ENCODE data around the gene KCNK4.
A peak's percentile ranks its signal among the peaks of the same experiment; 100 is the strongest.
"Not testable (repeated sequence)": the region's sequence is repeated elsewhere in the genome, so short reads cannot be mapped to it uniquely, and the experiment has no call there.

KCNK4 gene

GRCh38 chr11:64297699-64298358 lies 6.7 kb downstream of the KCNK4 start:
- H3K4me3 Mint-ChIP-seq = no peak overlapping the region
- ATAC-seq (ENCODE audit: low read depth) = no peak
- peaks cover 21% of the 10 kb centered on the region for H3K4me1 Mint-ChIP-seq
- H3K9me3 Mint-ChIP-seq = no peaks in the 10 kb centered on the region
- DNase-seq (ENCODE audit: low spot score in 2 of 2) = no peak
- peaks cover 35% of the 10 kb centered on the region for H3K27me3 Mint-ChIP-seq
- H3K36me3 Mint-ChIP-seq = no peaks in the 10 kb centered on the region
- no peak overlapping the region for H3K27ac Mint-ChIP-seq

- peak overlapping the region; percentile 87 for H3K27ac Mint-ChIP-seq
- H3K36me3 Mint-ChIP-seq = no peaks in the 10 kb centered on the region
- peak overlapping the region; percentile 65 for H3K4me3 Mint-ChIP-seq
- H3K9me3 Mint-ChIP-seq = no peaks in the 10 kb centered on the region
- ATAC-seq (ENCODE audit: low read depth) (no peak), DNase-seq (ENCODE audit: low spot score in 2 of 2) (peak in 1 of 2 donors; percentile 62)
- H3K4me1 Mint-ChIP-seq = peaks cover 23% of the 10 kb centered on the region
- peaks cover 29% of the 10 kb centered on the region for H3K27me3 Mint-ChIP-seq
Measured at GRCh38 chr11:64298966-64299846, 8.1 kb downstream of the KCNK4 start.

- H3K4me3 Mint-ChIP-seq = peak within 1 kb of the TSS; percentile 75
Measured at GRCh38 chr11:64299847-64300648, 8.9 kb downstream of the KCNK4 start, which contains the start of gene CATSPERZ. Gene CATSPERZ, plus strand, starts transcription at chr11:64300358. Its CDS starts 53 bp downstream, at chr11:64300411.

GRCh38 chr11:64303109-64304031 lies 12.3 kb downstream of the KCNK4 start:
- peaks cover 2% of the 10 kb centered on the region for H3K36me3 Mint-ChIP-seq
- H3K4me3 Mint-ChIP-seq = peak overlapping the region; percentile 27
- peaks cover 7% of the 10 kb centered on the region for H3K27me3 Mint-ChIP-seq
- H3K4me1 Mint-ChIP-seq = peaks cover 24% of the 10 kb centered on the region
- H3K27ac Mint-ChIP-seq = peak overlapping the region; percentile 72
- DNase-seq (ENCODE audit: low spot score in 2 of 2) (no peak), ATAC-seq (ENCODE audit: low read depth) (no peak)
- no peaks in the 10 kb centered on the region for H3K9me3 Mint-ChIP-seq

More at GRCh38 chr11:64299847-64300648, 8.9 kb downstream of the KCNK4 start, which contains the start of gene CATSPERZ:
- Mint-ChIP-seq H3K9me3 (no peaks in the 10 kb centered on the region), H3K36me3 (no peaks in the 10 kb centered on the region), H3K27me3 (peaks cover 25% of the 10 kb centered on the region), H3K27ac (peak within 1 kb of the TSS; percentile 87), H3K4me1 (peaks cover 24% of the 10 kb centered on the region)
- DNase-seq (ENCODE audit: low spot score in 2 of 2) = no peak
- no peak for ATAC-seq (ENCODE audit: low read depth)

- no peaks in the 10 kb centered on the region for H3K9me3 Mint-ChIP-seq
- peaks cover 6% of the 10 kb centered on the region for H3K27me3 Mint-ChIP-seq
- peaks cover 24% of the 10 kb centered on the region for H3K4me1 Mint-ChIP-seq
- H3K27ac Mint-ChIP-seq = peak overlapping the region; percentile 95
- no peak for DNase-seq (ENCODE audit: low spot score in 2 of 2)
- ATAC-seq (ENCODE audit: low read depth) = no peak
- peaks cover 2% of the 10 kb centered on the region for H3K36me3 Mint-ChIP-seq
- H3K4me3 Mint-ChIP-seq = peak overlapping the region; percentile 88
Measured at GRCh38 chr11:64304032-64304315, 12.9 kb downstream of the KCNK4 start.

DNA sequence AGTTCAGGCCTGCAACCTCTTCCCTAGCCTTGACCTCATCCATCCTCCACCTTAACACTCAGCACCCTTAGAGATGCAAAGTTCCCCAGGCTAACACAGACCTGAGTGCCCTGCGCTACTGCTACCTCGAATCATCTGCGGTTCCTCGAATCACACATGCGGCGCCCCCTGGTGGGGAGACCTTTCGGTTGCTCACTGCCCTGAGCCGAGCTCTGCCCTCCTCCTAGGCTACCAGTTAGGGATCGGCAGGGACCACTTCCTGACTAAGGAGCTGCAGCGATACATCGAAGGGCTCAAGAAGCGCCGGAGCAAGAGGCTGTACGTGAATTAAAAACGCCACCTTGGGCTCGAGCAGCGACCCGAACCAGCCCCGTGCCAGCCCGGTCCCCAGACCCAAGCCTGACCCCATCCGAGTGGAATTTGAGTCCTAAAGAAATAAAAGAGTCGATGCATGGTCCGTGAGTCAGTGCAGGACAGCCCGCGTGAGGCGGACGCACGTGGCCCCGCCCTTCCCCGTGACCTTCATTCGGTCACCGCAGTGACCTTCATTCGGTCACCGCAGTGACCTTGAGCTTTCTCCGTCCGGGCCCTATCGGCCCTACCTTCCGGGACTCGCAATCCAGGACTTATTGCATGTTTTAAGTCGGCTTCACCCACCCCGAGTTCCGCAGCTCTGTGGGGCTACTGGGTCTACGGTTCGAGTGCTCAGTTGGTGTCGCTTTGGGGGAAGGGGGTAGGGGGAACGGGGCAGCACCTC lies 13.4 kb downstream of the KCNK4 start:
- H3K27ac Mint-ChIP-seq = peak overlapping the region; percentile 95
- H3K4me3 Mint-ChIP-seq = peak overlapping the region; percentile 88
- peak; percentile 35 for ATAC-seq (ENCODE audit: low read depth)
- DNase-seq (ENCODE audit: low spot score in 2 of 2) = peak; percentile 92 to 95
- peaks cover 6% of the 10 kb centered on the region for H3K27me3 Mint-ChIP-seq
- H3K9me3 Mint-ChIP-seq = no peaks in the 10 kb centered on the region
- H3K4me1 Mint-ChIP-seq = peaks cover 24% of the 10 kb centered on the region
- H3K36me3 Mint-ChIP-seq = peaks cover 2% of the 10 kb centered on the region

GRCh38 chr11:64305075-64305690 lies 14.1 kb downstream of the KCNK4 start, which contains the start of gene ESRRA:
Gene ESRRA, plus strand, starts transcription at chr11:64305524. Its CDS starts 1,656 bp downstream, at chr11:64307180.
- DNase-seq (ENCODE audit: low spot score in 2 of 2) (peak; percentile 98 to 99), ATAC-seq (ENCODE audit: low read depth) (peak; percentile 68)
- H3K4me3 Mint-ChIP-seq = peak within 1 kb of the TSS; percentile 98
- peak within 1 kb of the TSS; percentile 95 for H3K27ac Mint-ChIP-seq
- H3K36me3 Mint-ChIP-seq = peaks cover 2% of the 10 kb centered on the region
- H3K9me3 Mint-ChIP-seq = no peaks in the 10 kb centered on the region
- H3K27me3 Mint-ChIP-seq = peaks cover 3% of the 10 kb centered on the region
- H3K4me1 Mint-ChIP-seq = peaks cover 20% of the 10 kb centered on the region

DNA sequence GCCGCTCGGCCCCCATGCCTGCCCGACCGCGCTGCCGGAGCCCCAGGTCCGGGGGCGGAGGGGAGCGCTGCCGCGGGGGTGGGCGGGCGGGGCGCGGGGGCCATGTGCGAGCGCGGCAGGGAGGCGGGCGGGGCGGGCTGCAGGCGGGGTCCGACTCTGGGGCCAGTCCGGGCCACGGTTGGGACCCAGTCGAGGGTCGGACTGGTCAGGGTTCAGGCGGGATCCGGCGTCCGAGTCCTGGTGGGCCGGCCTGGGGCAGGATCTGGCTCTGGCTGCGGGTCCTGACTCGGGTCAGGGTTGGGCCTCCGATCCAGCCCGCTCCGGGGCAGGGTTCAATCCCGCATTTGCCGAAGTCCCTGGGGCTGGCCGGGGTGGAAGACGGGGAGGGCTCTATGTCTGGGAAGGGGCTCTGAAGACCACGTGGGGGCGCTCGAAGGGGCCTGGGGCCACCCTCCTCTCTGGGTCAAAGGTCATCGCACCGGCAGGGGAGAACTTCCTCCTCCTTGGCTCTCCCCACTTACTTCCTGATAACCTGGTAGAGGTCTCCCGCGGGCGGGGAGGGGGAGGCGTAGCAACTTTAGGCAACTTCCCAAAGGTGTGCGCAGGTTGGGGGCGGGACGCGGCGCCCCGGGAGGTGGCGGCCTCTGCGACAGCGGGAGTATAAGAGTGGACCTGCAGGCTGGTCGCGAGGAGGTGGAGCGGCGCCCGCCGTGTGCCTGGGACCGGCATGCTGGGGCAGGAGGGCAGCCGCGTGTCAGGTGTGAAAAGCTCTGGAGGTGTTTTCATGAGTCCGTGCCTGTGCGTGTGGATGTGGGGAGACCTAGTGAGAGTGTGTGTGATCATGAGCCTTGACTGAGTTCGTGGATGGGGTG lies 14.8 kb downstream of the KCNK4 start:
- peaks cover 15% of the 10 kb centered on the region for H3K4me1 Mint-ChIP-seq
- peaks cover 2% of the 10 kb centered on the region for H3K36me3 Mint-ChIP-seq
- peak; percentile 46 to 67 for DNase-seq (ENCODE audit: low spot score in 2 of 2)
- no peaks in the 10 kb centered on the region for H3K27me3 Mint-ChIP-seq
- H3K9me3 Mint-ChIP-seq = no peaks in the 10 kb centered on the region
- peak; percentile 14 for ATAC-seq (ENCODE audit: low read depth)
- peak overlapping the region; percentile 94 for H3K27ac Mint-ChIP-seq
- H3K4me3 Mint-ChIP-seq = peak overlapping the region; percentile 98

DNA sequence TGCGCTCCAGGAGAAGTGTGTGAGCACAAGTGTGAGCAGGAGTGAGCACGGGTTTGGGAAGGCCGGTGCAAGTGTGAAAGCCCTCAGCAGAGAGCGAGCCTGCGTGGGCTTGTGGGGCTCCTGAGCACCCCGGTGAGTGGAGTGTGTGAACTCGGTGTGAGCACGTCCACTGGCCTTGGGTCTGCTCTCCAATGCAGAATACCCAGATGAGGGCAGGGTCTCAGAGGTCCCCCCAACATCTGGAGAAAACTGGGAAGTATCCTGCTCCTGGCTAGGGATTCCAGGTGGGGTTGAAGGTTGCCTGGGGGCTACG lies 15.4 kb downstream of the KCNK4 start:
- ATAC-seq (ENCODE audit: low read depth) (no peak), DNase-seq (ENCODE audit: low spot score in 2 of 2) (no peak)
- peaks cover 2% of the 10 kb centered on the region for H3K36me3 Mint-ChIP-seq
- peak overlapping the region; percentile 94 for H3K27ac Mint-ChIP-seq
- no peaks in the 10 kb centered on the region for H3K27me3 Mint-ChIP-seq
- peaks cover 14% of the 10 kb centered on the region for H3K4me1 Mint-ChIP-seq
- peak overlapping the region; percentile 98 for H3K4me3 Mint-ChIP-seq
- H3K9me3 Mint-ChIP-seq = no peaks in the 10 kb centered on the region

DNA sequence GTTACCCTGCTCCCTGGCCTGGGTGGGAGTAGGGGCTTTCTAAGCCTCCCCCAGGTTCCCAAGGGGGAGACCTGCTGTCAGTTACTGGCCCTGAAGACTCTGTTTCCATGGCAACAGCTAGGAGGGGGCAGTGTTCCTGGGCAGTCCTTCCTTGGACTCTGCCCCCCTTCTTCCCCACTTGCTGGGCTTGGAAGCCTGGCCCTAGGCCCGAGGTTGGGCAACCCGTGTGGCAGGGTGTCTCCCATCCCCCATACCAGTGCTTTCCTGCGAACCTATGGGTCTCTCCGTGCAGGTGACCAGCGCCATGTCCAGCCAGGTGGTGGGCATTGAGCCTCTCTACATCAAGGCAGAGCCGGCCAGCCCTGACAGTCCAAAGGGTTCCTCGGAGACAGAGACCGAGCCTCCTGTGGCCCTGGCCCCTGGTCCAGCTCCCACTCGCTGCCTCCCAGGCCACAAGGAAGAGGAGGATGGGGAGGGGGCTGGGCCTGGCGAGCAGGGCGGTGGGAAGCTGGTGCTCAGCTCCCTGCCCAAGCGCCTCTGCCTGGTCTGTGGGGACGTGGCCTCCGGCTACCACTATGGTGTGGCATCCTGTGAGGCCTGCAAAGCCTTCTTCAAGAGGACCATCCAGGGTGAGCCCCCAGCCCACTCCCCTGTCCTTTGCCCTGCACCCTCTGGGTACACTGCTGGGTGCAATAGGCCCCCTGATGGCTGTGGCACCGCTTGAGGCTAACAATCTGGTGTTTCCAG lies 15.9 kb downstream of the KCNK4 start:
- H3K27ac Mint-ChIP-seq = no peak overlapping the region
- ATAC-seq (ENCODE audit: low read depth) = no peak
- peak overlapping the region; percentile 49 for H3K4me3 Mint-ChIP-seq
- peaks cover 14% of the 10 kb centered on the region for H3K4me1 Mint-ChIP-seq
- H3K36me3 Mint-ChIP-seq = peaks cover 2% of the 10 kb centered on the region
- no peaks in the 10 kb centered on the region for H3K9me3 Mint-ChIP-seq
- H3K27me3 Mint-ChIP-seq = no peaks in the 10 kb centered on the region
- no peak for DNase-seq (ENCODE audit: low spot score in 2 of 2)

GRCh38 chr11:64307795-64308194 lies 16.7 kb downstream of the KCNK4 start:
- peak in 1 of 2 donors; percentile 8 for DNase-seq (ENCODE audit: low spot score in 2 of 2)
- H3K4me3 Mint-ChIP-seq = peak overlapping the region; percentile 27
- H3K36me3 Mint-ChIP-seq; ATAC-seq (ENCODE audit: low read depth); H3K27ac Mint-ChIP-seq; H3K27me3 Mint-ChIP-seq; H3K9me3 Mint-ChIP-seq: not testable (repeated sequence)
- H3K4me1 Mint-ChIP-seq = peaks cover 18% of the 10 kb centered on the region
